HL-60 (cell line): ENCODE data around the gene PPM1E.

Experiments
- DNase-seq, 2 experiments: peaks; one replicate each; pipeline ENCODE4 v3.0.0-alpha.2; 2010 to 2020; ENCODE audit warnings: low read depth in 1 of 2, low spot score in 1 of 2
- H3K27ac ChIP-seq: fragments of 250-450 bp; sonication (Bioruptor Pico); replicated peaks from 2 replicates; pipeline ENCODE4 v1.5.1; 2020; ENCODE audit warnings: mild to moderate bottlenecking, moderate library complexity
- H3K27me3 ChIP-seq: fragments of 250-450 bp; sonication (Bioruptor Pico); 2 replicates; pipeline ENCODE4 v1.5.1; 2021; ENCODE audit warnings: mild to moderate bottlenecking, moderate library complexity; ENCODE audit not compliant: insufficient read depth, poor library complexity, severe bottlenecking
- H3K4me3 ChIP-seq: replicated peaks from 2 replicates; pipeline ENCODE4 v1.5.1; 2011; ENCODE audit warnings: mild to moderate bottlenecking, control low read depth, low read length; ENCODE audit not compliant: insufficient read depth
- CTCF ChIP-seq: IDR thresholded peaks from one replicate; pipeline ENCODE4 v1.5.1; 2011; ENCODE audit warnings: low read length, control low read depth, inconsistent platforms; ENCODE audit not compliant: insufficient read depth
- GABPA ChIP-seq: IDR thresholded peaks from 2 replicates; pipeline ENCODE4 v1.6.1; 2012; ENCODE audit warnings: low read depth
- POLR2AphosphoS5 ChIP-seq: IDR thresholded peaks from 2 replicates; pipeline ENCODE4 v1.6.1; 2012; ENCODE audit warnings: low read depth
- REST ChIP-seq: IDR thresholded peaks from 2 replicates; pipeline ENCODE4 v1.6.1; 2012; ENCODE audit warnings: low read depth; ENCODE audit not compliant: insufficient replicate concordance
- SPI1 ChIP-seq: IDR thresholded peaks from 2 replicates; pipeline ENCODE4 v1.6.1; 2012; ENCODE audit warnings: low read depth, mild to moderate bottlenecking, borderline replicate concordance

PPM1E gene

GRCh38 chr17:58969156-58969555 lies 213.5 kb downstream of the PPM1E start:
- no peak overlapping the region for H3K4me3 ChIP-seq
- H3K27ac ChIP-seq = no peak overlapping the region
- no peaks in the 10 kb centered on the region for H3K27me3 ChIP-seq
- no peak for DNase-seq
- TF ChIP-seq CTCF (no peak), SPI1 (no peak), POLR2AphosphoS5 (no peak), REST (no peak), GABPA (no peak)

- Histone ChIP-seq H3K27me3 (no peaks in the 10 kb centered on the region), H3K4me3 (no peak overlapping the region), H3K27ac (no peak overlapping the region)
- no peak for DNase-seq
- TF ChIP-seq REST (no peak), CTCF (no peak), GABPA (no peak), POLR2AphosphoS5 (no peak), SPI1 (no peak)
These were observed 214.0 kb downstream of the PPM1E start for GRCh38 chr17:58969612-58970011.

- Histone ChIP-seq H3K4me3 (no peak overlapping the region), H3K27ac (no peak overlapping the region), H3K27me3 (no peaks in the 10 kb centered on the region)
- TF ChIP-seq SPI1 (no peak), REST (no peak), GABPA (no peak), POLR2AphosphoS5 (no peak), CTCF (no peak)
- DNase-seq = no peak
These were observed 215.2 kb downstream of the PPM1E start for GRCh38 chr17:58970609-58971450.
